Tibial nerve (tissue), 4 donors: Measurements from ENCODE around the gene GSTO1. TPM values are rescaled to one million over a fixed set of nuclear protein-coding genes. Genes with fewer than 3 reads are reported as not detected.

Source experiments
- DNase-seq, 2 donors: peaks; one replicate each; pipeline ENCODE4 v3.0.0-alpha.2; 2019; ENCODE audit warnings: low spot score in 2 of 2
- H3K27ac ChIP-seq, 4 donors: fragments of 200-600 bp; sonication (generic) in 3 of 4; one replicate each; pipeline ENCODE4 v1.5.1; 2017 to 2019; ENCODE audit warnings: mild to moderate bottlenecking in 1 of 4
- H3K27me3 ChIP-seq, 2 donors: fragments of 200-600 bp; sonication (generic) in 1 of 2; one replicate each; pipeline versions ENCODE4 v1.5.1 to v1.6.0; 2017 to 2019
- H3K36me3 ChIP-seq, 3 donors: fragments of 200-600 bp; sonication (generic); one replicate each; pipeline ENCODE4 v1.5.1; 2018 to 2019
- H3K4me1 ChIP-seq, 4 donors: fragments of 200-600 bp; sonication (generic) in 3 of 4; one replicate each; pipeline ENCODE4 v1.5.1; 2017 to 2019
- H3K4me3 ChIP-seq, 4 donors: fragments of 200-600 bp; sonication (generic) in 3 of 4; one replicate each; pipeline ENCODE4 v1.5.1; 2017 to 2019; ENCODE audit warnings: mild to moderate bottlenecking in 1 of 4, moderate library complexity in 1 of 4
- H3K9me3 ChIP-seq, 4 donors: fragments of 200-600 bp; sonication (generic) in 3 of 4; one replicate each; pipeline ENCODE4 v1.5.1; 2017 to 2019
- CTCF ChIP-seq, 5 experiments: fragments of 200-600 bp in 3 of 5; fragments of 450-650 bp in 2 of 5; sonication (generic) in 3 of 5; IDR thresholded peaks; one replicate each; pipeline ENCODE4 v1.5.1; 2016 to 2019; ENCODE audit warnings: antibody characterized with exemption in 5 of 5, mild to moderate bottlenecking in 3 of 5, moderate library complexity in 2 of 5
- EP300 ChIP-seq, 2 donors: sonication (generic); formaldehyde crosslinking; IDR thresholded peaks; one replicate each; pipeline ENCODE4 v1.6.1; 2017; ENCODE audit warnings: antibody characterized with exemption in 2 of 2, mild to moderate bottlenecking in 1 of 2
- POLR2A ChIP-seq, 2 donors: fragments of 450-650 bp; IDR thresholded peaks; one replicate each; pipeline ENCODE4 v1.6.1; 2017; ENCODE audit warnings: antibody characterized with exemption in 2 of 2, mild to moderate bottlenecking in 2 of 2, moderate library complexity in 2 of 2
- WGBS, 2 donors: methylation state at CpG; one replicate each; pipeline ENCODE4 v1.1.5; 2018; 5-methylcytosine and 5-hydroxymethylcytosine counted together
- total RNA-seq, 4 donors: library from RNA; depleted of rRNA; stranded (reverse); fragments of >200 nt; gene quantifications; one replicate each; pipeline ENCODE4 v1.1.0, GENCODE V29; 2016

Gene GSTO1
- total RNA-seq, 4 donors from 2014 or later: 51.6 to 84.6 (median 68.1) TPM

GRCh38 chr10:104296687-104297436 lies 42.2 kb downstream of the GSTO1 start:
- no peak for DNase-seq
- Histone ChIP-seq H3K4me3 (no peak overlapping the region), H3K36me3 (no peaks in the 10 kb centered on the region), H3K9me3 (no peaks in the 10 kb centered on the region), H3K4me1 (peaks cover 0 to 14% (median 4%) of the 10 kb centered on the region in 4 donors), H3K27me3 (no peaks in the 10 kb centered on the region), H3K27ac (no peak overlapping the region)
- 95 to 99% methylated on average over 10 of the region's 10 CpGs for WGBS, 2 donors
- TF ChIP-seq CTCF (IDR thresholded peaks at IDR 0.05) (no peak), EP300 (IDR thresholded peaks at IDR 0.05) (no peak), POLR2A (IDR thresholded peaks at IDR 0.05) (no peak)

- Histone ChIP-seq H3K4me3 (no peak overlapping the region), H3K27ac (no peak overlapping the region), H3K9me3 (no peaks in the 10 kb centered on the region), H3K4me1 (peaks cover 0 to 13% (median 4%) of the 10 kb centered on the region in 4 donors), H3K27me3 (no peaks in the 10 kb centered on the region), H3K36me3 (no peaks in the 10 kb centered on the region)
- TF ChIP-seq CTCF (IDR thresholded peaks at IDR 0.05) (peak in 1 of 5 experiments; percentile 16), EP300 (IDR thresholded peaks at IDR 0.05) (no peak)
- DNase-seq: no peak
- WGBS, 2 donors: 55 to 65% methylated on average over 17 of the region's 17 CpGs
Observed at GRCh38 chr10:104297697-104298660, 43.3 kb downstream of the GSTO1 start.

- H3K4me3 ChIP-seq: no peak overlapping the region
Observed at GRCh38 chr10:104299031-104299904, 44.6 kb downstream of the GSTO1 start.

More at GRCh38 chr10:104299031-104299904, 44.6 kb downstream of the GSTO1 start:
- TF ChIP-seq POLR2A (IDR thresholded peaks at IDR 0.05): no peak
- TF ChIP-seq EP300 (IDR thresholded peaks at IDR 0.05): no peak
- TF ChIP-seq CTCF (IDR thresholded peaks at IDR 0.05): no peak
- no peaks in the 10 kb centered on the region for H3K9me3 ChIP-seq
- H3K36me3 ChIP-seq: no peaks in the 10 kb centered on the region
- WGBS, 2 donors: 44 to 50% methylated on average over 13 of the region's 13 CpGs
- no peak for DNase-seq
- peaks cover 0 to 13% (median 4%) of the 10 kb centered on the region in 4 donors for H3K4me1 ChIP-seq
- H3K27ac ChIP-seq: peak overlapping the region in 2 of 4 donors; percentile 65
- no peaks in the 10 kb centered on the region for H3K27me3 ChIP-seq
